Prostate gland (tissue), 2 donors: ENCODE data around the gene SLC1A2. TPM values are rescaled to one million over a fixed set of nuclear protein-coding genes. Genes with fewer than 3 reads are reported as not detected.

Experiments
- DNase-seq: peaks from one replicate; pipeline ENCODE4 v3.0.0-alpha.2; 2019; ENCODE audit warnings: low spot score
- H3K27ac ChIP-seq, 2 donors: fragments of 200-600 bp; sonication (generic); 2 replicates each; pipeline ENCODE4 v1.5.1; 2017 to 2019
- H3K27me3 ChIP-seq: fragments of 200-600 bp; sonication (generic); replicated peaks from 2 replicates; pipeline ENCODE4 v1.5.1; 2019; ENCODE audit not compliant: insufficient read depth
- H3K36me3 ChIP-seq, 2 donors: fragments of 200-600 bp; sonication (generic); 1 replicate in 1 of 2; 2 replicates in 1 of 2; pipeline versions ENCODE4 v1.5.1 to v1.8.1; 2017 to 2019
- H3K4me1 ChIP-seq: fragments of 200-600 bp; sonication (generic); replicated peaks from 2 replicates; pipeline ENCODE4 v1.5.1; 2019
- H3K4me3 ChIP-seq, 2 donors: fragments of 200-600 bp; sonication (generic); 2 replicates each; pipeline ENCODE4 v1.5.1; 2017 to 2019
- H3K9me3 ChIP-seq: fragments of 200-600 bp; sonication (generic); 2 replicates; pipeline ENCODE4 v1.5.1; 2017
- POLR2A ChIP-seq: fragments of 450-650 bp; IDR thresholded peaks from one replicate; pipeline ENCODE4 v1.6.1; 2016; ENCODE audit warnings: antibody characterized with exemption, mild to moderate bottlenecking
- POLR2AphosphoS5 ChIP-seq: sonication (generic); formaldehyde crosslinking; IDR thresholded peaks from one replicate; pipeline ENCODE4 v1.6.1; 2017; ENCODE audit warnings: antibody characterized with exemption
- WGBS: methylation state at CpG from one replicate; pipeline ENCODE4 v1.1.5; 2018; 5-methylcytosine and 5-hydroxymethylcytosine counted together
- intact Hi-C: fragments of 100-400 bp; cut with DNase I; formaldehyde crosslinking; loops from one replicate; pipeline ENCODE4 v1.14.2; 2022
- total RNA-seq, 2 donors: library from RNA; depleted of rRNA; stranded (reverse); fragments of >200 nt; gene quantifications; one replicate each; pipeline ENCODE4 v1.1.0, GENCODE V29; 2016
- TF ChIP-seq, protein P1 (sequence below), 4 experiments: fragments of 200-600 bp in 2 of 4; fragments of 450-650 bp in 2 of 4; sonication (generic) in 2 of 4; IDR thresholded peaks; 1 replicate in 3 of 4; 2 replicates in 1 of 4; pipeline ENCODE4 v1.5.1; 2016 to 2019; ENCODE audit warnings: antibody characterized with exemption in 4 of 4, mild to moderate bottlenecking in 2 of 4, moderate library complexity in 2 of 4

SLC1A2 gene
- total RNA-seq, 2 donors from 2014 or later: 0.82 to 1.5 TPM

DNA sequence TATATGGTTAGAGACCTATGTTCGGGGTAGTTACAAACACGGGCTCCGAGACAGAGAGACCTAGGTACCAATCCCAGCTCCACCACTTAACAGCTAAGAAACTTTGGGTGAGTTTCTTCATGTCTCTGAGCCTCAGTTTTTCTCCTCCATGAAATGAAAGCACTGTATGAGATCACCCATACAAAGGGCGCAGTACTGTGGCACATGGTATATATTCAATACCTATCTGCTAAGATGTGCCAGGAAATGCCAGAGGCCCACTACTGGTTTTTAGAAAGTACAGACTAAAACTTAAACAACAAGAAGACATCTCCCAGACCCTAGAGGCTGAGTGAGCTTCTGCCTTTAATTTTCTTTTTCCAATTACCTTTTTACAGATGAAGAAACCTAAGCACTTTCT lies 69.5 kb downstream of the SLC1A2 start:
- intact Hi-C loops: no loop called here
- 97% methylated on average over 4 of the region's 4 CpGs for WGBS
- H3K4me1 ChIP-seq: peaks cover 3% of the 10 kb centered on the region
- no peak overlapping the region for H3K4me3 ChIP-seq
- no peak for DNase-seq
- no peaks in the 10 kb centered on the region for H3K27me3 ChIP-seq
- TF ChIP-seq POLR2A (no peak), POLR2AphosphoS5 (no peak)
- TF ChIP-seq, protein P1, sequence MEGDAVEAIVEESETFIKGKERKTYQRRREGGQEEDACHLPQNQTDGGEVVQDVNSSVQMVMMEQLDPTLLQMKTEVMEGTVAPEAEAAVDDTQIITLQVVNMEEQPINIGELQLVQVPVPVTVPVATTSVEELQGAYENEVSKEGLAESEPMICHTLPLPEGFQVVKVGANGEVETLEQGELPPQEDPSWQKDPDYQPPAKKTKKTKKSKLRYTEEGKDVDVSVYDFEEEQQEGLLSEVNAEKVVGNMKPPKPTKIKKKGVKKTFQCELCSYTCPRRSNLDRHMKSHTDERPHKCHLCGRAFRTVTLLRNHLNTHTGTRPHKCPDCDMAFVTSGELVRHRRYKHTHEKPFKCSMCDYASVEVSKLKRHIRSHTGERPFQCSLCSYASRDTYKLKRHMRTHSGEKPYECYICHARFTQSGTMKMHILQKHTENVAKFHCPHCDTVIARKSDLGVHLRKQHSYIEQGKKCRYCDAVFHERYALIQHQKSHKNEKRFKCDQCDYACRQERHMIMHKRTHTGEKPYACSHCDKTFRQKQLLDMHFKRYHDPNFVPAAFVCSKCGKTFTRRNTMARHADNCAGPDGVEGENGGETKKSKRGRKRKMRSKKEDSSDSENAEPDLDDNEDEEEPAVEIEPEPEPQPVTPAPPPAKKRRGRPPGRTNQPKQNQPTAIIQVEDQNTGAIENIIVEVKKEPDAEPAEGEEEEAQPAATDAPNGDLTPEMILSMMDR (IDR thresholded peaks at IDR 0.05): no peak
- H3K36me3 ChIP-seq: no peaks in the 10 kb centered on the region
- H3K9me3 ChIP-seq: no peaks in the 10 kb centered on the region
- H3K27ac ChIP-seq: no peak overlapping the region

GRCh38 chr11:35348898-35349687 lies 70.3 kb downstream of the SLC1A2 start:
- Histone ChIP-seq H3K9me3 (no peaks in the 10 kb centered on the region), H3K4me3 (no peak overlapping the region), H3K27me3 (no peaks in the 10 kb centered on the region), H3K27ac (no peak overlapping the region), H3K36me3 (no peaks in the 10 kb centered on the region), H3K4me1 (peaks cover 3% of the 10 kb centered on the region)
- DNase-seq: no peak
- 79% methylated on average over 10 of the region's 10 CpGs for WGBS
- TF ChIP-seq, protein P1 (IDR thresholded peaks at IDR 0.05): no peak
- TF ChIP-seq POLR2A (no peak), POLR2AphosphoS5 (no peak)
- intact Hi-C loops: no loop called here

GRCh38 chr11:35347921-35348331 lies 71.4 kb downstream of the SLC1A2 start:
- Histone ChIP-seq H3K4me1 (peaks cover 3% of the 10 kb centered on the region), H3K9me3 (no peaks in the 10 kb centered on the region), H3K27ac (no peak overlapping the region), H3K4me3 (no peak overlapping the region), H3K36me3 (no peaks in the 10 kb centered on the region), H3K27me3 (no peaks in the 10 kb centered on the region)
- TF ChIP-seq, protein P1 (IDR thresholded peaks at IDR 0.05): no peak
- TF ChIP-seq POLR2AphosphoS5: no peak
- TF ChIP-seq POLR2A: no peak
- no peak for DNase-seq
- intact Hi-C loops: no loop called here
- WGBS: 90% methylated on average over 1 of the region's 1 CpG

GRCh38 chr11:35347173-35347878 lies 72.0 kb downstream of the SLC1A2 start:
- intact Hi-C loops: no loop called here
- no peak for DNase-seq
- Histone ChIP-seq H3K27me3 (no peaks in the 10 kb centered on the region), H3K9me3 (no peaks in the 10 kb centered on the region), H3K27ac (no peak overlapping the region), H3K4me3 (no peak overlapping the region), H3K36me3 (no peaks in the 10 kb centered on the region), H3K4me1 (peaks cover 3% of the 10 kb centered on the region)
- 73% methylated on average over 6 of the region's 6 CpGs for WGBS
- TF ChIP-seq POLR2AphosphoS5 (no peak), POLR2A (no peak)
- TF ChIP-seq, protein P1 (IDR thresholded peaks at IDR 0.05): no peak
